DND-41 (cell line): ENCODE data around the gene TMBIM1.

Source experiments
- ATAC-seq: fragments of 200-7000 bp; cut with Tn5 transposase; 3 replicates; pipeline ENCODE4 v1.9.1; 2021; ENCODE audit warnings: low read depth; ENCODE audit not compliant: insufficient read depth
- DNase-seq: peaks from one replicate; pipeline ENCODE4 v3.0.0-alpha.2; 2020
- H2AFZ ChIP-seq: 2 replicates; pipeline ENCODE4 v1.6.0; 2012; ENCODE audit warnings: low read depth, low read length
- H3K27ac ChIP-seq: 2 replicates; pipeline ENCODE4 v1.5.1; 2012; ENCODE audit warnings: low read length, inconsistent platforms
- H3K27me3 ChIP-seq: fragments of 200-600 bp; sonication (generic); 2 replicates; pipeline ENCODE4 v1.6.0; 2012; ENCODE audit warnings: low read length, mild to moderate bottlenecking, inconsistent platforms; ENCODE audit not compliant: insufficient read depth, poor library complexity
- H3K36me3 ChIP-seq: 2 replicates; pipeline ENCODE4 v1.5.1; 2012; ENCODE audit warnings: low read length, inconsistent platforms; ENCODE audit not compliant: insufficient read depth
- H3K4me1 ChIP-seq: 2 replicates; pipeline ENCODE4 v1.5.1; 2012; ENCODE audit warnings: mild to moderate bottlenecking, low read length; ENCODE audit not compliant: insufficient read depth
- H3K4me2 ChIP-seq: 2 replicates; pipeline ENCODE4 v1.6.0; 2012; ENCODE audit warnings: mild to moderate bottlenecking, moderate library complexity, low read length, inconsistent platforms; ENCODE audit not compliant: insufficient read depth
- H3K4me3 ChIP-seq, 2 experiments: fragments of 200-600 bp in 1 of 2; shearing (Covaris generic) in 1 of 2; 2 replicates each; pipeline ENCODE4 v1.5.1; 2012 to 2016; ENCODE audit warnings: inconsistent platforms in 2 of 2, low read length in 2 of 2, mild to moderate bottlenecking in 2 of 2, low read depth in 1 of 2, moderate library complexity in 1 of 2
- H3K79me2 ChIP-seq: 2 replicates; pipeline ENCODE4 v1.6.0; 2012; ENCODE audit warnings: low read length, inconsistent platforms; ENCODE audit not compliant: insufficient read depth
- H3K9ac ChIP-seq: 2 replicates; pipeline ENCODE4 v1.6.0; 2012; ENCODE audit warnings: low read depth, mild to moderate bottlenecking, inconsistent platforms, low read length, moderate library complexity
- H3K9me3 ChIP-seq: 2 replicates; pipeline ENCODE4 v1.5.1; 2012; ENCODE audit warnings: low read length, moderate library complexity, mild to moderate bottlenecking, inconsistent platforms; ENCODE audit not compliant: insufficient read depth, severe bottlenecking
- H4K20me1 ChIP-seq: 2 replicates; pipeline ENCODE4 v1.6.0; 2012; ENCODE audit warnings: low read length; ENCODE audit not compliant: insufficient read depth
- CTCF ChIP-seq: IDR thresholded peaks from 2 replicates; pipeline ENCODE4 v1.5.1; 2012; ENCODE audit warnings: borderline replicate concordance, low read length, moderate library complexity, mild to moderate bottlenecking; ENCODE audit not compliant: poor library complexity, severe bottlenecking; ENCODE audit errors: extremely low read depth
- EZH2 ChIP-seq: IDR thresholded peaks from 3 replicates; pipeline ENCODE4 v1.6.1; 2012; ENCODE audit warnings: borderline replicate concordance, low read depth, mild to moderate bottlenecking, moderate library complexity, low read length, inconsistent platforms; ENCODE audit not compliant: severe bottlenecking

The TMBIM1 gene

GRCh38 chr2:218253232-218253625 lies 39.1 kb downstream of the TMBIM1 start:
- Histone ChIP-seq H3K4me2 (no peak overlapping the region), H3K79me2 (no peaks in the 10 kb centered on the region), H4K20me1 (no peaks in the 10 kb centered on the region), H3K27me3 (no peaks in the 10 kb centered on the region), H3K36me3 (peaks cover 78% of the 10 kb centered on the region), H3K27ac (no peak overlapping the region), H3K9ac (no peak overlapping the region), H3K9me3 (no peaks in the 10 kb centered on the region), H3K4me1 (no peaks in the 10 kb centered on the region), H3K4me3 (no peak overlapping the region), H2AFZ (no peak overlapping the region)
- DNase-seq (no peak), ATAC-seq (no peak)
- TF ChIP-seq EZH2 = no peak
- no peak for TF ChIP-seq CTCF

- Histone ChIP-seq H2AFZ (no peak overlapping the region), H3K4me2 (no peak overlapping the region), H3K36me3 (peaks cover 84% of the 10 kb centered on the region), H3K4me1 (no peaks in the 10 kb centered on the region), H3K79me2 (no peaks in the 10 kb centered on the region), H3K27ac (no peak overlapping the region), H3K9ac (no peak overlapping the region), H3K9me3 (no peaks in the 10 kb centered on the region), H3K4me3 (no peak overlapping the region), H3K27me3 (no peaks in the 10 kb centered on the region), H4K20me1 (no peaks in the 10 kb centered on the region)
- TF ChIP-seq CTCF = no peak
- TF ChIP-seq EZH2 = no peak
- DNase-seq = no peak
- ATAC-seq = no peak
These were observed 39.6 kb downstream of the TMBIM1 start for GRCh38 chr2:218252509-218253231.

- H3K9ac ChIP-seq = no peak overlapping the region
- no peaks in the 10 kb centered on the region for H3K27me3 ChIP-seq
- H3K27ac ChIP-seq = no peak overlapping the region
- H3K4me3 ChIP-seq = no peak overlapping the region
- H3K4me1 ChIP-seq = no peaks in the 10 kb centered on the region
- ATAC-seq = no peak
- peaks cover 97% of the 10 kb centered on the region for H3K36me3 ChIP-seq
- no peak for DNase-seq
- H3K4me2 ChIP-seq = no peak overlapping the region
- H3K9me3 ChIP-seq = no peaks in the 10 kb centered on the region
- TF ChIP-seq EZH2 (no peak), CTCF (no peak)
- H3K79me2 ChIP-seq = no peaks in the 10 kb centered on the region
- H4K20me1 ChIP-seq = no peaks in the 10 kb centered on the region
- H2AFZ ChIP-seq = no peak overlapping the region
These were observed 42.6 kb downstream of the TMBIM1 start for GRCh38 chr2:218249691-218250090.
